Measurements from ENCODE around the gene HPCAL1. TPM values are rescaled to one million over a fixed set of nuclear protein-coding genes. Genes with fewer than 3 reads are reported as not detected.

The HPCAL1 gene
- total RNA-seq, 3 donors from 2014 or later = 42.0 to 98.1 (median 47.7) TPM

- Histone ChIP-seq H3K36me3 (ENCODE audit: low read depth) (no peaks in the 10 kb centered on the region), H3K4me3 (no peak overlapping the region), H3K9me3 (no peaks in the 10 kb centered on the region), H3K4me1 (ENCODE audit: low read depth) (peaks cover 5% of the 10 kb centered on the region)
- DNase-seq (peak in 1 of 3 donors; percentile 37), ATAC-seq (no peak)
- intact Hi-C loops (cut with DNase I, micrococcal nuclease) = no loop called here
- no peak for TF ChIP-seq CTCF (IDR thresholded peaks at IDR 0.05)
These were observed 122.3 kb downstream of the HPCAL1 start for GRCh38 chr2:10424916-10425505.

- DNase-seq (peak in 2 of 3 donors; percentile 25 to 27), ATAC-seq (no peak)
- Histone ChIP-seq H3K36me3 (ENCODE audit: low read depth) (no peaks in the 10 kb centered on the region), H3K4me3 (no peak overlapping the region), H3K9me3 (no peaks in the 10 kb centered on the region), H3K4me1 (ENCODE audit: low read depth) (peaks cover 8% of the 10 kb centered on the region)
- no peak for TF ChIP-seq CTCF (IDR thresholded peaks at IDR 0.05)
- intact Hi-C loops (cut with DNase I, micrococcal nuclease) = no loop called here
These were observed 123.0 kb downstream of the HPCAL1 start for GRCh38 chr2:10425699-10426098.

- DNase-seq (peak in 2 of 3 donors; percentile 21 to 40), ATAC-seq (no peak)
- intact Hi-C loops (cut with DNase I, micrococcal nuclease) = no loop called here
- peaks cover 19% of the 10 kb centered on the region for H3K4me1 ChIP-seq (ENCODE audit: low read depth)
- H3K36me3 ChIP-seq (ENCODE audit: low read depth) = no peaks in the 10 kb centered on the region
- no peaks in the 10 kb centered on the region for H3K9me3 ChIP-seq
- no peak for TF ChIP-seq CTCF (IDR thresholded peaks at IDR 0.05)
- H3K4me3 ChIP-seq = no peak overlapping the region
These were observed 124.3 kb downstream of the HPCAL1 start for GRCh38 chr2:10426726-10427617.

GRCh38 chr2:10427618-10427949 is 124.9 kb downstream of the HPCAL1 start:
- Histone ChIP-seq H3K36me3 (ENCODE audit: low read depth) (no peaks in the 10 kb centered on the region), H3K4me3 (no peak overlapping the region), H3K9me3 (no peaks in the 10 kb centered on the region), H3K4me1 (ENCODE audit: low read depth) (peaks cover 23% of the 10 kb centered on the region)
- ATAC-seq (no peak), DNase-seq (peak in 2 of 3 donors; percentile 24 to 25)
- no peak for TF ChIP-seq CTCF (IDR thresholded peaks at IDR 0.05)
- intact Hi-C loops (cut with DNase I, micrococcal nuclease) = no loop called here

- H3K4me1 ChIP-seq (ENCODE audit: low read depth) = peaks cover 23% of the 10 kb centered on the region
- no peak overlapping the region for H3K4me3 ChIP-seq
- ATAC-seq (no peak), DNase-seq (peak in 2 of 3 donors; percentile 29 to 40)
- no peaks in the 10 kb centered on the region for H3K36me3 ChIP-seq (ENCODE audit: low read depth)
- intact Hi-C loops (cut with DNase I, micrococcal nuclease) = no loop called here
- no peaks in the 10 kb centered on the region for H3K9me3 ChIP-seq
- no peak for TF ChIP-seq CTCF (IDR thresholded peaks at IDR 0.05)
These were observed 125.7 kb downstream of the HPCAL1 start for GRCh38 chr2:10428355-10428754.
